SJCRH30 (cell line): ENCODE measurements around the gene C22orf23. TPM values are rescaled to one million over a fixed set of nuclear protein-coding genes. Genes with fewer than 3 reads are reported as not detected.
A peak's percentile ranks its signal among the peaks of the same experiment; 100 is the strongest.
"Not testable (repeated sequence)": the region's sequence is repeated elsewhere in the genome, so short reads cannot be mapped to it uniquely, and the experiment has no call there.

ENCODE experiments used
- DNase-seq, 2 experiments: peaks; one replicate each; pipeline ENCODE4 v3.0.0-alpha.2; 2015 to 2020
- H3K27ac ChIP-seq: fragments of 250-450 bp; sonication (Bioruptor Pico); 2 replicates; pipeline ENCODE4 v1.5.1; 2020; ENCODE audit warnings: mild to moderate bottlenecking, moderate library complexity
- H3K27me3 ChIP-seq: fragments of 250-450 bp; sonication (Bioruptor Pico); 2 replicates; pipeline ENCODE4 v1.5.1; 2020; ENCODE audit warnings: mild to moderate bottlenecking, moderate library complexity
- H3K36me3 ChIP-seq: fragments of 250-450 bp; sonication (Bioruptor Pico); 2 replicates; pipeline ENCODE4 v1.5.1; 2020; ENCODE audit warnings: mild to moderate bottlenecking, moderate library complexity
- H3K4me1 ChIP-seq: fragments of 250-450 bp; sonication (Bioruptor Pico); 2 replicates; pipeline ENCODE4 v1.5.1; 2020; ENCODE audit warnings: mild to moderate bottlenecking, moderate library complexity
- H3K4me3 ChIP-seq: fragments of 250-450 bp; sonication (Bioruptor Pico); 2 replicates; pipeline ENCODE4 v1.5.1; 2020; ENCODE audit warnings: mild to moderate bottlenecking, moderate library complexity
- H3K9me3 ChIP-seq: fragments of 250-450 bp; sonication (Bioruptor Pico); replicated peaks from 2 replicates; pipeline ENCODE4 v1.5.1; 2020; ENCODE audit warnings: mild to moderate bottlenecking, moderate library complexity
- total RNA-seq: library from RNA; depleted of rRNA; stranded (reverse); fragments of >200 nt; shearing (Covaris generic); gene quantifications from 2 replicates; pipeline ENCODE4 v1.2.3, GENCODE V29; 2014

C22orf23 gene
- total RNA-seq, 1 experiment from 2014 or later = not detected

DNA sequence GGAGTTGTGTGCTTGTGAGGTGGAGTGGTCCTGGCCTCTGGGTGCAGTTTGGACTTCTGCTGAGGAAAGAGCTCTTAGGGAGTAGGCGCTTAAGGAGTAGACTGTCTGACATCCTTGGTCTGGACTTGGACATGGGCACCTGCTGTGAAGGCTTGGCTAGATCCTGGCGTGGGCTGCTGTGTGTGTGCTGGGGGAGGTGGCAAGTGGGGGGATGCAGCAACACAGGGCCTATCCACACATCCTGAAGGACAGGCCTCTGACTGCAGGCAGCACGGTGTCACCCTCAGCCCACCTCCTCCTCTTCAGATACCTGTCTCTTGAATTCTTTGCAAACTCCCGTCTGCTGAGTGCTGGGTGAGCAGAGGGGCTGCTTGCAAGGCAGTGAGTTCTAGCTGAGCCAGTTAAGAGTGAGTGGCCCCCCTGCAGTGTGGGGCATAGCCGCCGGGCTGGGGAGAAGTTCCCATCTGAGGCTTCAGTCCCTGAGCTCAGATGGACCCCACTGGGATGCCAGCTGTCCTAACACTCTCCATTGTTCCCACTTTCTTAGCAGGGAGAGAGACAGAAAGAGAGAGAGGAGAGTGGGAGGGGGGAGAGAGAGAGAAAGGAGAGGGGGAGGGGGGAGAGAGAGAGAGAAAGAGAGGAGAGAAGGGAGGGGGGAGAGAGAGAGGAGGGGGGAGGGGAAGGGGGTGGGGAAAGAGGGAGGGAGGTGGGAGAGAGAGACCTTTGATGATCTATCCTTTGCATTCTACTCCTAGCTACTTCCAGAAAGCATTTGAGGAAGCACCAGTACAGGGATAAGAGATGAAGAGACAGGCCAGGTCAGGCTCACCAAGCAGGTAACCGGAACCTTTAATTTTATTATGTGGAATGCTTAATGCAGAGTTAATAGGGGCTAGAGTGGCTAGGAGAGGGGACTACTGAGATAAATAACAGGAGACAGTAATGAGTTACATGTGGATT lies 18.4 kb upstream of the C22orf23 start:
- Histone ChIP-seq H3K36me3 (peaks cover 5% of the 10 kb centered on the region), H3K4me3 (no peak overlapping the region), H3K27ac (no peak overlapping the region), H3K9me3 (no peaks in the 10 kb centered on the region), H3K4me1 (no peaks in the 10 kb centered on the region), H3K27me3 (no peaks in the 10 kb centered on the region)
- DNase-seq = no peak

DNA sequence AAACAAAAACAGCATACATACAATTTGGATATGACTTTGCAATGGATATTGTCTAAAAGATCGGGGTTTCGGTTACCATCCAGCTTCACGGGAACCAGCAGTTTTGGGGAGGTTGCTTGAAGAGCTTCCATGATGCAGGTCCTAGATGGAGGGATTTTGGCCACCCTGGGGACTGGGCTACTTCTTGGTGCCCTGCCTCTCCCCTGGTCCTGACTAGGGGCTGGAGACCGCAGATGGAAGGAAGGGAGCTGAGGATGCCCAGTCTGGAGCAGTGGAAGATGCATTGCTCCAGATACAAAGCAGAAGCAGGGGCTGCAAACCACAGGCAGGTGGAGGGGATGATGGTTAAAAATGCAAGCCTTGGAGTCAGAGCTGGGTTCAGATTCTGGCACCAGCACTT lies 17.5 kb upstream of the C22orf23 start:
- Histone ChIP-seq H3K36me3 (peaks cover 8% of the 10 kb centered on the region), H3K9me3 (no peaks in the 10 kb centered on the region), H3K4me3 (no peak overlapping the region), H3K27me3 (no peaks in the 10 kb centered on the region), H3K27ac (no peak overlapping the region), H3K4me1 (no peaks in the 10 kb centered on the region)
- no peak for DNase-seq

DNA sequence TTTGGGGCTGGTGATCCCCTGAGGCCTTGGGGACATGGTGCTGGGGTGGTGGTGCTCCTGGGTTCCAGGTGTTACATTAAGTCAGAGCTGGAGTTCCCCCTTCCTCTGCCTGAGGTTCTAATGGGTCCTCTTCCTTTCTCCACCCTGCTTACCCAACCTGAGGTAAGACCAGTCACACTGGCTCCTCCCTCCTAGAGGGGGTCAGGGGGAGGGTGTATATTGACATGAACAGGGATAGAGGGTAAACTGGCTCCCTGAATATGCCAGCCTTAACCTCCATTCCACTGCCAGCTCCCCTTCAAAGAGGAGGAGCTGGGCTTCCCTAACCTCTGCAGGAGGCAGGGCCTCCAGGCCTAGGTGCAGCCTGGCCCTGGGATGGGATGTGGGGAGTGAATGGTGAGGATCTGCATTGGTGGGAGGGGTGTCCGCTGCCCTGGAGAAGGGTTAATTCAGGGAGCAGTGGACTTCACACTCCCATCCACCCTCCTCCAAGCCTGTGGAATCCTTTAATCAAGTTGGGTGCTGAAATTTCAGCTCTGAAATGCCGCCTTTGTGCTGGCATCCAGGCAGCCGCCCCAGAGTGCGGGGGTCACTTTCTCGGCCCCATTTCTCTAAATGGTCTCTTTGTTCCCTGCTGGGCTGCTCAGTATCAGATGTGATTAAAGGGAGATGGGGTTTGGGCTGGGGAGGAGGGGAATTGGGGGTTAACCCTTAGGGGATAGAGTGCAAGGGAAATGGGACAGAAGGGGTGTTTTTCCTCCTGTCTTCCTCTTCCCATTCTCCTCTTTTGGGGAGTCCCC lies 15.3 kb upstream of the C22orf23 start:
- no peaks in the 10 kb centered on the region for H3K4me1 ChIP-seq
- peaks cover 11% of the 10 kb centered on the region for H3K36me3 ChIP-seq
- H3K4me3 ChIP-seq = no peak overlapping the region
- H3K27me3 ChIP-seq = no peaks in the 10 kb centered on the region
- H3K27ac ChIP-seq = no peak overlapping the region
- DNase-seq = no peak
- H3K9me3 ChIP-seq = no peaks in the 10 kb centered on the region

DNA sequence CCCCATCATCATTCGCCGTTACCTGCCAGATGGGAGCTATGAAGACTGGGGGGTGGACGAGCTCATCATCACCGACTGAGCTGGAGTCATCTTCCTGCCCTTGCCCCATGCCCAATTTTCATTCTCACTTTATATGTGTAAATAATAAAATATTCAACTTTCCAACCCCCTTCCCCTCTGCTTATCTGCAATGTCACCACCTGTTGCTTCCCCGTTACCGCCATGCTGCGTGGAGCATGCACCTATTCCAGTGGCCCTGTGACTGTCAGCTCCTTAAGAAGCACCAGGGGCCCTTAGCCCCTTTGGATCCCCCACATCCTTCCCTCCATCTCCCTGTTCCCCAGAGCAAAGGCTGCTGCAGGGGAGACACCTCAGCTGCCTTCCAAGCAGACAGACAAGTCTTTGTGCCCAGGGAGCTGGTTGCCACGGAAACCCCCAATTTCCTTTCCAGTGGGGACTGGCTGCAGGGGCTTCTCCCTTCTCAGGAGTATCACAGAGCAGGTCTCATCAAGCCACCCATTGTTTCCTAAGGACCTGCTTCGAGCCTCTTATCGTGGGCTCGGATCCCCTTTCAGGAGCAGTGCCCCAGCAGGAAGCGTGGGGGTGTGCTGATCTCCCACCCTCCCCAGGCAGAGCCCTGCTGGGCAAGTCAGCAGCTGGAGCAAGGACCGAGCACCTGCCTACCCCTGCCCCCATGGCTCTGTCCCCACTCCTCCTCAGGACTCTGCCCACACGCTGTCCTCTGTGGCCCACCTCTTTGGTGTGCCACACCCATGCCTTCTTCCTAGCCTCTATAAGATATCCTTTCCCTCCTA lies 14.4 kb upstream of the C22orf23 start:
- H3K4me1 ChIP-seq = no peaks in the 10 kb centered on the region
- H3K9me3 ChIP-seq = no peaks in the 10 kb centered on the region
- no peaks in the 10 kb centered on the region for H3K27me3 ChIP-seq
- DNase-seq = peak in 1 of 2 experiments; percentile 35
- no peak overlapping the region for H3K4me3 ChIP-seq
- peaks cover 11% of the 10 kb centered on the region for H3K36me3 ChIP-seq
- H3K27ac ChIP-seq = no peak overlapping the region

DNA sequence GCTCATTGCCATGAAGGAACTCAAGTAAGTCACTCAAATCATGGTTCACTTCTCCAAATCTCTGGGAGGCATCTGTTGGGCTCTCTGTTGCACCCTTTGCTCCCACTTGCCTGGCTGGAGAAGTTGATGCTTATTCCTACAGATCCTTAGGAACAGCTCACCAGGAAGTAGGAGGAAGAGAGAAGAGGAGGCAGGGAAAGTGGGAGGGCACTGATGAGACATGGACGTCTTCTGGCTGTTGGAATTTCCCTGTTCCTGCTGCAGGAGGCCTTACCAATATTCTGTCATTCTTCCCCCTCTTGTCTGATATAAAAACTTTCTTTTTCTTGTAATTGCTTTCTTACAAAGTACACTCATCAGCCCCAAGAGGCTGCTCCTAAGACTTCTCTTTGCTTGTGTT lies 13.7 kb upstream of the C22orf23 start:
- DNase-seq = no peak
- H3K9me3 ChIP-seq = no peaks in the 10 kb centered on the region
- peaks cover 15% of the 10 kb centered on the region for H3K36me3 ChIP-seq
- H3K27me3 ChIP-seq = no peaks in the 10 kb centered on the region
- H3K27ac ChIP-seq = no peak overlapping the region
- no peaks in the 10 kb centered on the region for H3K4me1 ChIP-seq
- no peak overlapping the region for H3K4me3 ChIP-seq

DNA sequence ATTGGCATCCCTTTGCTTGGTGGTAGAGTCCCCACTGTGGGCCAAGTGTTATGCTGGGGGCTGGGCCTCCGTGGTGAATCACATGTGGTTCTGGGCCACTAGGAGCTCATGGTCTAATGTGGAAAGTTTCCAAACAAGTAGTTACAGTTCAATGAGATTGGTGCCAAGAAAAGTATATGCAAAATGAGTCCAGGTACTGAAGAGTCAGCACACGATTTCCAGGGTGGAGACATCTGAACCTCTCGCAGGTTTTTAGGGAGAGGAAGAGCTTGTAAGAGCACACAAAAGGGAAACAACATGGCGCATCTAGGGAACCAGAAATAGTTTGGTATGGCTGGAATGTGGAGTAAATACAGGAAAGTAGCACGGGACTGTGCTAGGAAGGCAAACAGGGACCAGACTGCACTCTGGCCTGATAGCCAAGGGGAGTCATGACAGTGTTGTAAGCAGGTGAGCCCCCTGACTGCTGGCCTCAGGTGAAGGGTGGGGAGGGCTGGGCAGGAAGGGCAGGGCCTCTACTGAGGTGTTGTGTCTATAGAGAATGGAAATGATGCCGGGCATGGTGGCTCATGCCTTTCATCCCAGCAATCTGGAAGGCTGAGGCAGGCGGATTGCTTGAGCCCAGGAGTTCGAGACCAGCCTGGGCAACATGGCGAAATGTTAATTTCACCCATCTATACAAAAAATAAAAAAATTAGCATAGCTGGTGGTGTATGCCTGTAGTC lies 12.7 kb upstream of the C22orf23 start:
- Histone ChIP-seq H3K9me3 (no peaks in the 10 kb centered on the region), H3K4me1 (no peaks in the 10 kb centered on the region), H3K27ac (no peak overlapping the region), H3K27me3 (no peaks in the 10 kb centered on the region), H3K4me3 (no peak overlapping the region), H3K36me3 (peaks cover 17% of the 10 kb centered on the region)
- no peak for DNase-seq

DNA sequence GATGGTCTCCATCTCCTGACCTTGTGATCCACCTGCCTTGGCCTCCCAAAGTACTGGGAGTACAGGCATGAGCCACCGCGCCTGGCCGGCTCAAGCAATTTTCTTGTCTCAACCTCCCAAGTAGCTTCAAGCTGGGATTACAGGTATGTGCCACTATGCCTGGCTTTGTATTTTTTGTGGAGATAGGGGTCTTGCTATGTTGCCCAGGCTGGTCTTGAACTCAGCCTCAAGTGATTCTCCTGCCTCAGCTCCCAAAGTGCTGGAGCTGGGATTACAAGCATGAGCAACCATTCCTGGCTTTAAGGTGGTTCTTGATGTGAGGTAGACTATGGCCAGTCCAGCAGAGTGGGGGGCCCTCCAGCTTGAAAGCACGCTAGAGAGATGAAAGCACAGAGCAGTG lies 7.7 kb upstream of the C22orf23 start:
- H3K27ac ChIP-seq = no peak overlapping the region
- no peaks in the 10 kb centered on the region for H3K9me3 ChIP-seq
- no peaks in the 10 kb centered on the region for H3K4me1 ChIP-seq
- no peak for DNase-seq
- no peaks in the 10 kb centered on the region for H3K27me3 ChIP-seq
- H3K36me3 ChIP-seq = peaks cover 28% of the 10 kb centered on the region
- H3K4me3 ChIP-seq = no peak overlapping the region

DNA sequence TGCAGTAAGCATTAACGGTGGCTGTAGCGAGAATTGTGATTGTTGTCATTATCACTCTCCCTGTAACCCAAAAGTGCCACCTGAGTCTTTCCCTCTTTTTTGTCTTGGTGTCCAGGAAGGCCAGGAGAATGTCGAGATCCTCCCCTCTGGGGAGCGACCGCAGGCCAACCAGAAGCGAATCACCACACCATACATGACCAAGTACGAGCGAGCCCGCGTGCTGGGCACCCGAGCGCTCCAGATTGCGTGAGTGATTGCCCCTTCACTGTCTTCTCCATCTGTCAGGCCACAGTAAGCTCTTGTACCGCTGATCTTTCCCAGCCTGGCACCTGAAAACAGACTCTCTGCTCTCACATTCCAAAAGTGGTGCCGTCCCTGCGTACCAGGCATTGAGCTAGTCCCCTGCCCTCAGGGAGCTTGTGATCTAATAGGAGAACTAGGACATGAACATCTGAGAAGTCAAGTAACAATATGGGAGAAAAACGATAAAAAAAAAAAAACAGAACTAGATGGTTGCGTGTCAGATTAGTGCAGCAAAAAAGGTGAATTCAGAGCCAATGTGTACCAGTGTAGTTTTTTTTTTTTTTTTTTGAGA lies 5.9 kb upstream of the C22orf23 start:
- no peak overlapping the region for H3K27ac ChIP-seq
- no peak for DNase-seq
- H3K36me3 ChIP-seq = peaks cover 25% of the 10 kb centered on the region
- H3K4me1 ChIP-seq = peaks cover 2% of the 10 kb centered on the region; the same call in 1 of the 2 replicates
- H3K4me3 ChIP-seq = no peak overlapping the region
- no peaks in the 10 kb centered on the region for H3K27me3 ChIP-seq
- no peaks in the 10 kb centered on the region for H3K9me3 ChIP-seq

DNA sequence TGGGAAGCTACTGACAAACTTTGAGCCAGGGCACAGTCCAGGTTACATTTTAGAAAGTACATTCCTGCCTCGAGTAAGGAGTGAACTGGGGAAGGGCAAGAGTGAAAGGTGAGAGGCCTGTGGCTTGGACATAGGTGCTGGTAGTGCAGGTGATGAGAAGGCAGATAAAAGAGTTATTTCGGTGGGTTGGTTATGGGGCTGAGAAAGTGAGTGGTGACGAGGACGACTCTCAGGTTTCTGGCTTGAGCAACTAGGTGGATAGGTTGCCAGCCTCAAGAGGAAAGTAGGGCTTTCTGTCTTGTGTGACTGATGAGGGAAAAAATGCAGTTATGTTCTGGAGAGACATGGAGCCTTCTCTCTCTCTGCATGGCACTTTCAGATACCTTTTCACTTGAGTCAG lies 3.8 kb upstream of the C22orf23 start:
- no peak for DNase-seq
- no peak overlapping the region for H3K27ac ChIP-seq
- H3K4me3 ChIP-seq = no peak overlapping the region
- no peaks in the 10 kb centered on the region for H3K9me3 ChIP-seq
- peaks cover 22% of the 10 kb centered on the region for H3K36me3 ChIP-seq
- H3K27me3 ChIP-seq = no peaks in the 10 kb centered on the region
- peaks cover 6% of the 10 kb centered on the region; the same call in 1 of the 2 replicates for H3K4me1 ChIP-seq

DNA sequence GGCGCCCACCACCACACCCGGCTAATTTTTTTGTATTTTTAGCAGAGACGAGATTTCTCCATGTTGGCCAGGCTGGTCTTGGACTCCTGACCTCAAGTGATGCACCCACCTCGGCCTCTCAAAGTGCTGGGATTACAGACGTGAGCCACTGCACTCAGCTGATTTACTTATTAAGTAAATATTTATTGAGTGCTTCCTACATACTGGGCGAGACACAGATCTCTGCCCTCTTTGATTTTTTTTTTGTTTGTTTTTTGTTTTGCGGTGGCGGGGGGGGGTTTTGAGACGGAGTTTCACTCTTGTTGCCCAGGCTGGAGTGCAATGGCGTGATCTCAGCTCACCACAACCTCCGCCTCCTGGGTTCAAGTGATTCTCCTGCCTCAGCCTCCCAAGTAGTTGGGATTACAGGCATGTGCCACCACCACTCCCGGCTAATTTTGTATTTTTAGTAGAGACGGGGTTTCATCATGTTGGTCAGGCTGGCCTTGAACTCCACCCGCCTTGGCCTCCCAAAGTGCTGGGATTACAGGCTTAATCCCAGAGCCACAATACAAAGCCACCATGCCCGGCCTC lies 2.5 kb upstream of the C22orf23 start:
- H3K36me3 ChIP-seq = peaks cover 17% of the 10 kb centered on the region
- not testable (repeated sequence) for H3K4me1 ChIP-seq, DNase-seq, H3K9me3 ChIP-seq, H3K4me3 ChIP-seq, H3K27ac ChIP-seq, H3K27me3 ChIP-seq

DNA sequence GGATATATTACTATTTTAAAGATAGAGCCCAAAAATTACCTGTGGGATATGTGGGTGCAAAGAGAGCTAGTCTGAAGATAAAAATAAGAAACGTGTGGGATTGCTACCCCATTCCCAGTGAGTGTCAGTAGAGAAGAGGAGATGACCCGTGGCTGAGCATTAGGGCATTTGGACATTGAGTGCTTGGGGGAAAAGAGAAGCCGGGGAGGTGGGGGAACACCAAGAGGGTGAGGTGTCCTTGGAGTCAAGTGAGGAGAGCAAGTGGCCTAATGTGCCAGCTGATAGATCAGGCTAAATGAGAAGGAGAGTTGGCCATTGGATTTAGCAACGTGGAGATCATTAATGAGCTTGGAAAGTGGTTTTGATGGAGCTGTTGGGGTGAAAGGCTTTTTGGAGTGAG lies 1.3 kb upstream of the C22orf23 start:
- H3K36me3 ChIP-seq = peaks cover 16% of the 10 kb centered on the region
- H3K4me1 ChIP-seq = peaks cover 6% of the 10 kb centered on the region; the same call in 1 of the 2 replicates
- H3K4me3 ChIP-seq = peak overlapping the region; percentile 90
- no peaks in the 10 kb centered on the region for H3K27me3 ChIP-seq
- DNase-seq = no peak
- H3K27ac ChIP-seq = no peak overlapping the region
- H3K9me3 ChIP-seq = no peaks in the 10 kb centered on the region

DNA sequence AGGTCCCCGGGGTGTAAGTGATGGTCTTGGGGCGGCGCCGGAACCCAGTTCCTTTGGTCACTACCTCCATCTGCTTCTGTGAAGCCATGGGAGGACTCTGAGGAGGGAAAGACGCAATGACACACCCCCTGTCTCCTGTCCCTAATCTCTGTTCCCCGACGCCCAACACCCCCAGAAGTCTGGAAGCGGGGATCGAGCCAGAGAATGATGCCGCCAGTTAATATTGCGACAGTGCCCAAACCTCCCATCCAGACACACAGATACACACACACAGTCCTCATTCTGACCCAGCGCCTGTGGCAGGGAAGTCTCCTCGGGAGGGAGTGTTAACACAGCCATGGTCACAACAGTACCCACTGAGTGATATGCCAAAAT lies 352 bp downstream of the C22orf23 start:
- no peak for DNase-seq
- H3K4me3 ChIP-seq = peak overlapping the region; percentile 90
- peaks cover 11% of the 10 kb centered on the region for H3K4me1 ChIP-seq
- H3K27ac ChIP-seq = no peak overlapping the region
- H3K9me3 ChIP-seq = no peaks in the 10 kb centered on the region
- no peaks in the 10 kb centered on the region for H3K27me3 ChIP-seq
- peaks cover 5% of the 10 kb centered on the region for H3K36me3 ChIP-seq

DNA sequence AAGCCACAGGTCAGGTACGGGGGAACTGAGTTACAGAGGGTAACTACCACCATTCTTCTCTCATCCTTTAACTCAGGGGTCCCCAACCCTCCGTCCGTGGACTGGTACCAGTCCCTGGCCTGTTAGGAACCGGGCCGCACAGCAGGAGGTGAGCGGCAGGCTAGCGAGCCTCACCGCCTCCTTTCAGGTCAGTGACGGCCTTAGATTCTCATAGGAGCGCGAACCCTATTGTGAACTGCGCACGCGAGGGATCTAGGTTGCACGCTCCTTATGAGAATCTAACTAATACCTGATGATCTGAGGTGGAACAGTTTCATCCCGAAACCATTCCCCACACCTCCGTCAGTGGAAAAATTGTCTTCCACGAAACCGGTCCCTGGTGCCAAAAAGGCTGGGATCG lies 772 bp downstream of the C22orf23 start:
- not testable (repeated sequence) for H3K27ac ChIP-seq, H3K36me3 ChIP-seq, H3K9me3 ChIP-seq, H3K27me3 ChIP-seq, DNase-seq
- Histone ChIP-seq H3K4me3 (peak overlapping the region; percentile 90), H3K4me1 (peaks cover 15% of the 10 kb centered on the region)
